Tongue (tissue), 2 donors: ENCODE data around the gene CHURC1. TPM values are rescaled to one million over a fixed set of nuclear protein-coding genes. Genes with fewer than 3 reads are reported as not detected.

Experiments
- DNase-seq: peaks from one replicate; pipeline ENCODE4 v3.0.0-alpha.2; 2015
- total RNA-seq: library from RNA; depleted of rRNA; stranded (reverse); fragments of >200 nt; gene quantifications from one replicate; pipeline ENCODE4 v1.2.3, GENCODE V29; 2014

Gene CHURC1
- total RNA-seq, 1 donor from 2014 or later = 55.2 TPM

GRCh38 chr14:64956697-64957406, 42.6 kb downstream of the CHURC1 start:
- no peak for DNase-seq

DNA sequence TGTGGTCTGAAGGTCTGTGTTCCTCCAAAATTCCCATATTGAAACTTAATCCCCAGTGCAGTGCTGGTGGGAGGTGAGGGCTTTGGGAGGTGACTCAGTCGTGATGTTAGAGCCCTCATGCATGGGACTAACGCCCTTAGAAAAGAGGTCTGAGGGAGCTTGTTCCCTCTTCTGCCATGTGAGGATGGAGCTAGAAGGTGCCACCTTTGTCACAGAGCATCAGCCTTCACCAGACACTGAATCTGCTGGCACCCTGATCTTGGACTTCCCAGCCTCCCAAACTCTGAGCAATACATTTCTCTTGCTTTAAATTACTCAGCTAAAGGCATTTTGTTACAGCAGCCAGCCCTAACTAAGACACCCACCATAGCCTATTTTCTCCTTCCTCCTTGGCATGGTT, 43.9 kb downstream of the CHURC1 start:
- no peak for DNase-seq

GRCh38 chr14:64958743-64959142, 44.5 kb downstream of the CHURC1 start:
- no peak for DNase-seq

DNA sequence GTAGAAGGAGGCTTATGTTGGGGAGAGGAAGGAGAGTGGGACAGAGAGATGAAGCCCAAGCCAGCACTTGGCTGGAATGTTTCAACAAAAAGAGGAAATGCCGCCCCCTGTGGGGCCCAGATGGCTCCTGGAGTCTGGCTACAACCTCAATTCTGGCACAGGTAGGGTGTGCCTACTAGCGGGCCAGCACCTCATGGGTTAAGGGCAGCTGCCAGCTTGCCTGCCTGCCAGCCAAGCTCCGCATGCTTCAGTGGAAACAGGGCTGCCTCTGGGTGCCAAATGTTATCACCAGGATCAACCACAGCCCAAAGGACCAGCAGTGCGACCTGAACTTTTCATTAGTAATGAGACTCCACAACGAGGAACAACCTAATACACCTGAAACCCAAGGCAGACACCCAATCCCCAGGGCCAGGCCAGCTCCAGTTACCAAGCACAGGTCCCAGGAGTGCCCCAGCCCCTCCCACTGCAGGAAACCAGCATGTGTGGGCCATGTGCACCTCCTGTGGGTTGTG, 46.6 kb downstream of the CHURC1 start:
- peak; percentile 46 for DNase-seq

- no peak for DNase-seq
These were observed 49.4 kb downstream of the CHURC1 start for GRCh38 chr14:64963611-64964010.

DNA sequence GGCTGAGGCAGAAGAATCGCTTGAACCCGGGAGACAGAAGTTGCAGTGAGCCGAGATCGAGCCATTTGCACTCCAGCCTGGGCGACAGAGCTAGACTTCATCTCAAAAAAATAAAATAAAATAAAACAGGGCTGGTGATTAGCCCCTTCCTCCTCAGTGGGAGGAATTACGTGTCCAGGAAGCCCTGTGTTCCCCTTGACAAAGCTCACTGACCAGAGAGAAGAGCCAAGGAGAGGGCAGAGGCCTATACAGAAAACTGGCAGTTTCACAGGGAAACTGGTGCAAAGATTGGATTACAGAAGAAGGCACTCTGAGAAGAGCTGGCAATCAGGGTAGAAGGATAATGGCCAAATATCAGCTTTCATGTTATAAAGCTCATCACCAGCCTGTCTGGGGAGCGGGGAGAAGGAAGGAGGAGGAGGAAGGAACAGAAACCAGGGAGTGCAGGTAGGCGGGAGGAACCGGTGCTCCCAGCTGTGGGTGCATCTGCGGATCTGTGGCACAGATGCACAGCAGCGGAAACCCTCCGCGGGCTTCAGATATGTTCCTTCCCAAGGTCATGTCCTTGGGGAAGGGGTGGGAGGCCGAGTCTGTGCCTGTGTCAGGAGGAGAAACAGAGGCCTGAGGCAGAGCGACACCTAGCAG, 51.2 kb downstream of the CHURC1 start:
- no peak for DNase-seq

GRCh38 chr14:64966976-64967375, 52.7 kb downstream of the CHURC1 start:
- DNase-seq = peak; percentile 42

DNA sequence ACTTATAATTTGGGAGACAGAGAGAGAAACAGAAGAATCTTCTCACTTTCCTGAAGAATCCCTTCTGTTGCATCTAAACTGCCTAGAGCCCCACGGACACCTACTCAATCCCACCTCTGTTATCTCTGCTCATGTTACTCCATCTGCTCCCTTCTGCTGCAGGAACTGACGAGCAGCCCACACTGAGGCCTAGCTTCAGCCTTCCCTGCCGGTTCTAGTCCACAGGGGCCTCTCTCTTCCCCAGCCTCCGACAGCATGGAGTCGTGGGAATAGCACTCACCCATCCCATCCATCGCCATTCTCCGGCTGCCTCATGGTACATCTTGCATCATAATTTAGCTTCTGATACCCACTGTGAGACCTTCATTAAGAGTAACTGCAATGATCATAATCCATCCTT, 53.9 kb downstream of the CHURC1 start:
- DNase-seq = no peak

- no peak for DNase-seq
These were observed 54.4 kb downstream of the CHURC1 start for GRCh38 chr14:64968651-64969050.

GRCh38 chr14:64970041-64970440, 55.8 kb downstream of the CHURC1 start:
- DNase-seq = peak; percentile 34

- DNase-seq = peak; percentile 66
These were observed 56.7 kb downstream of the CHURC1 start for GRCh38 chr14:64970776-64971477.

GRCh38 chr14:64971491-64971942, 57.3 kb downstream of the CHURC1 start:
- peak; percentile 15 for DNase-seq

DNA sequence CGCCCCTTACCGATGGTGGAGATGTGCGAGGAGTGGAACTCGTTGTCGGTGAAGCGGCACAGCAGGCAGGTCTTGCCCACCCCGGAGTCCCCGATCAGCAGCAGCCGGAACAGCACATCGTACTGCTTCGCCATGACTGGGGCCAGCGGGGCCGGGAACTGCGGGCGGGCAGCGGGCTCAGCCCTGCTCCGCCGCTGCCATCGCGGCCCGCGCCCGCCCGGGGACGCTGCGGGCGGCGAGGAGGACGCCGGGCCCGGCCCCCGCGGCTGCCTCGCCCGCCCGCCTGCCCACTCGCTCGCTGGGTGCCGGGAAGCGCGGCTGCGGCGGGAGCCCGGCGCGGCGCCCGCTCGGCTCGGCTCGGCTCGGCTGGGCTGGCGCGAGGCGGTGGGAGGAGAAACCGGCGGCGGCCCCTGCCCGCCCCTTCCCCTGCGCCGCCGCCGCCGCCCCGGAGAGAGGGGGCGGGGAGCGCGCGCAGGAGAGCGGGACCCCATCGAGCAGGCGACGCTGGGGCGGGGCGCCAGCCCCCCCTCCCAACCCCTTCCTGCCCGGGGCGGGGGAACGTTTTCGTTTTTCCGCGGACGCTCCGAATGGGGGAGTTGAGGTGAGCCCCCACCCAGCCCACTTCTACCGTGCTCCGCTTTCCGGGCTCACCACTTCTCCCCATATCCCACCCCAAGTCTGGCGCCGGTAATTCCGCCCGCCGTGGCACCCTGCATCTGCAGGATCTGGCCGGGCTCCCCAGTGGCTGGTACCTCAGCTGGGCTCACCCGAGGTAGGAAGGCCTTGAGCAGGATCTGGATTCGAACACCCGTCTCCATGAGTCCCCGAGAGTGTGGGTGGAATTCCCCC, 57.9 kb downstream of the CHURC1 start, which contains the start of gene RAB15:
RAB15 (minus strand) TSS at position 394 of the 849 bp plus-strand sequence; CDS start at position 134, 260 bp downstream.
- peak; percentile 74 for DNase-seq

DNA sequence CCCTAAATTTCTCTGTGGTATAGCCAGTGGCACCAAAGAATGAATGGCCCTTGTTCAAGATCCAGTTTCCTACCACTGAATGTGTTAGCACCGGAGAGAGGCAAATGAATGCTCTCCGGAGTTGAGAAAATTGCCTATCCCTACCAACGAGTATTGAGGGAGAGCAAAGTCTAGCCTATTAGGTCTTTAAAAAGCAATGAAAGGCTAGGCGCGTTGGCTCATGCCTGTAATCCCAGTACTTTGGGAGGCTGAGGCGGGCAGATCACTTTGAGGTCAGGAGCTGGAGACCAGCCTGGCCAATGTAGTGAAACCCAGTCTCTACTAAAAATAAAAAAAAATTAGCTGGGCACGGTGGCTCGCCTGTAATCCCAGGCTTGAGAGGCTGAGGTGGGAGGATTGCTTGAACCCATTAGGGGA, 58.8 kb downstream of the CHURC1 start:
- DNase-seq = no peak

GRCh38 chr14:64973826-64974225, 59.6 kb downstream of the CHURC1 start:
- DNase-seq = no peak

- DNase-seq = no peak
These were observed 60.3 kb downstream of the CHURC1 start for GRCh38 chr14:64974563-64974962.

GRCh38 chr14:64979336-64980074, 65.2 kb downstream of the CHURC1 start:
- DNase-seq = no peak

GRCh38 chr14:64983439-64984310, 69.4 kb downstream of the CHURC1 start:
- peak; percentile 80 for DNase-seq
